ENCODE data around the gene PNKP.

PNKP gene

DNA sequence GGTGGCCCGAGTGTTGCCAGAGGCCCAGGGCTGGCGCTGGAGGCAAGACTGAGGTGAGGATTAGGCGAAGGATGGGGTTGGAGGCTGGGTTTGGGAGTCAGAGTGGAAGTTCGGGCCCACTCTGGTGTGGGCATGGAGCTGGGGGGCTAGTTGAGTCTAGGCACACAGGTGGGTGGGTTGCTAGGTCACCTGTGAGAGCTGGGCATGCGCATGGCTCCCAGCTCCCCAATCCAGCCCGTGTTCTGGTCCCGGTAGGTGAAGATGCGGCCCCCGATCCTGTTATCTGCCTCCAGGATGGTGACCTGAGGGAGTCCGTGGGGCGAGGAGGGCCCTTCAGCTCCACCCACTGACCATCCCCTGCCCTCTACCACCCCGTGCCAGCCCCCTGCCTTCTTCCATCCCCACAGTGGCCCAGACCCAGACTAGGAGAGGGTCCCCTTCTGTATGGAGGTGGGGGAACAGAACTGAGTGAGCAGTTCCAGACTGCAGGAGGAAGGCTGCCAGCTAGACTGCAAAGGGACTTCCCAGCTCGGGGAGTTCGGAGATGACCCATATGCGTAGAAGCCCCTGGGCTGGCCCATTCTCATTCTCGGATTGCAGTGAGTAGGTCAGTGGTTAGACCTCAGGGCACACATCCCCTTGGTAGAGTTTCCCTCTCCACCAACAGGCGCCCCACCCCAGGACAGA lies 27.6 kb upstream of the PNKP start:
- H3K4me1 ChIP-seq (ENCODE audit: control insufficient read depth, low read length), result peaks cover 32% of the 10 kb centered on the region
- H3K27me3 ChIP-seq (ENCODE audit: control insufficient read depth, low read length), result peaks cover 48% of the 10 kb centered on the region
- H3K9me2 ChIP-seq (replicated peaks; ENCODE audit: control insufficient read depth, low read length), result no peaks in the 10 kb centered on the region
- H3K9me3 ChIP-seq (ENCODE audit: control insufficient read depth, insufficient read depth, low read length), result no peaks in the 10 kb centered on the region
- H3K36me3 ChIP-seq (ENCODE audit: control insufficient read depth, low read length), result no peaks in the 10 kb centered on the region
- no peak overlapping the region for H3K27ac ChIP-seq (ENCODE audit: low read depth, low read length)
- H3F3A ChIP-seq (ENCODE audit: control insufficient read depth, insufficient read depth), result no peaks in the 10 kb centered on the region; the same call in 1 of the 2 replicates
- no peaks in the 10 kb centered on the region for H3K79me2 ChIP-seq (ENCODE audit: control insufficient read depth, low read length)
- H3K4me3 ChIP-seq (ENCODE audit: low read length), result no peak overlapping the region
- no peak overlapping the region for H3K4me2 ChIP-seq (ENCODE audit: low read length)
- TF ChIP-seq, protein P1, sequence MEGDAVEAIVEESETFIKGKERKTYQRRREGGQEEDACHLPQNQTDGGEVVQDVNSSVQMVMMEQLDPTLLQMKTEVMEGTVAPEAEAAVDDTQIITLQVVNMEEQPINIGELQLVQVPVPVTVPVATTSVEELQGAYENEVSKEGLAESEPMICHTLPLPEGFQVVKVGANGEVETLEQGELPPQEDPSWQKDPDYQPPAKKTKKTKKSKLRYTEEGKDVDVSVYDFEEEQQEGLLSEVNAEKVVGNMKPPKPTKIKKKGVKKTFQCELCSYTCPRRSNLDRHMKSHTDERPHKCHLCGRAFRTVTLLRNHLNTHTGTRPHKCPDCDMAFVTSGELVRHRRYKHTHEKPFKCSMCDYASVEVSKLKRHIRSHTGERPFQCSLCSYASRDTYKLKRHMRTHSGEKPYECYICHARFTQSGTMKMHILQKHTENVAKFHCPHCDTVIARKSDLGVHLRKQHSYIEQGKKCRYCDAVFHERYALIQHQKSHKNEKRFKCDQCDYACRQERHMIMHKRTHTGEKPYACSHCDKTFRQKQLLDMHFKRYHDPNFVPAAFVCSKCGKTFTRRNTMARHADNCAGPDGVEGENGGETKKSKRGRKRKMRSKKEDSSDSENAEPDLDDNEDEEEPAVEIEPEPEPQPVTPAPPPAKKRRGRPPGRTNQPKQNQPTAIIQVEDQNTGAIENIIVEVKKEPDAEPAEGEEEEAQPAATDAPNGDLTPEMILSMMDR (IDR thresholded peaks at IDR 0.05; ENCODE audit: low read depth, low read length, poor library complexity, severe bottlenecking), result no peak
- no peak for TF ChIP-seq EZH2phosphoT487 (IDR thresholded peaks at IDR 0.05; ENCODE audit: borderline replicate concordance, low read length)
- no peaks in the 10 kb centered on the region for H4K20me1 ChIP-seq (ENCODE audit: control insufficient read depth, insufficient read depth, low read depth, low read length)

DNA sequence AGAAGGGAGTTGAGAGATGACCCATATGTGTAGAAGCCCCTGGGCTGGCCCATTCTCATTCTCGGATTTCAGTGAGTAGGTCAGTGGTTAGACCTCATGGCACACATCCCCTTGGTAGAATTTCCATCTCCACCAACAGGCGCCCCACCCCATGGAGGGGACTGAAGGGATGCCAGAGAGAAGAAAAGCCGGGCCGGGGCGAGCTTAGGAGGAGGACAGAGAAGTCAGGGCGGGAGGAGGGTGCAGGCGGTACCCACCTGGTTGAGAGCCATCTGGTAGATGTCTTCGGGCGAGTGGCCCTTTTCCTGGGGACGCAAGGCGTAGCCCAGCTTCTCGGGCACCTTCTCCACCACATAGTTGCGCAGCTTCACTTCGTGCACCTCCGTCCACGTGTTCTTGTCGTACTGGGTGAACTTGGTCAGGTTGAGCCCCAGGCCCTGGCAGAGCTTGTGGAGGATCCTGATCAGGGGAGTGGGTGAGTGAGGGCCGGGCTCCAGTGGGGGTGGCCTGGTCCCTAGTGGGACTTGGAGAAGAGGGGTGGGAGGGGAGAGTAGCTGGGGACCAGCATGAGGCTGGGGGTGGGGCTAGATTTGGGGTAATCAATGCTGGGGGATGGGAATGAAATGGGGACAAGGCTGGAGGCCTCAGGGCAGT lies 26.8 kb upstream of the PNKP start:
- no peaks in the 10 kb centered on the region; the same call in 1 of the 2 replicates for H3F3A ChIP-seq (ENCODE audit: control insufficient read depth, insufficient read depth)
- H3K79me2 ChIP-seq (ENCODE audit: control insufficient read depth, low read length), result no peaks in the 10 kb centered on the region
- no peaks in the 10 kb centered on the region for H3K9me2 ChIP-seq (replicated peaks; ENCODE audit: control insufficient read depth, low read length)
- TF ChIP-seq, protein P1 (IDR thresholded peaks at IDR 0.05; ENCODE audit: low read depth, low read length, poor library complexity, severe bottlenecking), result no peak
- no peak for TF ChIP-seq EZH2phosphoT487 (IDR thresholded peaks at IDR 0.05; ENCODE audit: borderline replicate concordance, low read length)
- no peaks in the 10 kb centered on the region for H4K20me1 ChIP-seq (ENCODE audit: control insufficient read depth, insufficient read depth, low read depth, low read length)
- no peak overlapping the region for H3K4me3 ChIP-seq (ENCODE audit: low read length)
- peaks cover 41% of the 10 kb centered on the region for H3K4me1 ChIP-seq (ENCODE audit: control insufficient read depth, low read length)
- H3K27me3 ChIP-seq (ENCODE audit: control insufficient read depth, low read length), result peaks cover 53% of the 10 kb centered on the region
- H3K4me2 ChIP-seq (ENCODE audit: low read length), result no peak overlapping the region
- no peaks in the 10 kb centered on the region for H3K9me3 ChIP-seq (ENCODE audit: control insufficient read depth, insufficient read depth, low read length)
- no peaks in the 10 kb centered on the region for H3K36me3 ChIP-seq (ENCODE audit: control insufficient read depth, low read length)
- no peak overlapping the region for H3K27ac ChIP-seq (ENCODE audit: low read depth, low read length)

DNA sequence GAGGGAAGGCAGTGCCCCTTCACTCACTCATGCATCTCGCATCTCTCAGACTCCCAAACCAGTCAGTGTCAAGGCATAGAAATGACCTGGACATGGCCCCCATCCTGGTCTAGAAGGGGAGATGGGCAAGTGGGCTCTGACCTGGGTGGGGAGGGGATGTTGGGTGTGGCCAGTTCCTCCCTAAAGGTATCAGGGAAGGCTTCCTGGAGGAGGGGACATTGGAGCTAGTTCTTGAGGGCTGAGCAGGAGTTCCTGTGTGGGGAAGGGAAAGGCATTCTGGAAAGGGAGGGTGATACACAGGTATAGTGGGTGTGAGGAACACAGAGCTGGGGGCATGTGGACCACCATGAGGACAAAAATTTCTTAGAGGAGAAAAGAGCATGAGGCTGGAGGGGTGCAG lies 25.3 kb upstream of the PNKP start:
- peaks cover 65% of the 10 kb centered on the region for H3K27me3 ChIP-seq (ENCODE audit: control insufficient read depth, low read length)
- no peaks in the 10 kb centered on the region for H3K9me2 ChIP-seq (replicated peaks; ENCODE audit: control insufficient read depth, low read length)
- peaks cover 50% of the 10 kb centered on the region for H3K4me1 ChIP-seq (ENCODE audit: control insufficient read depth, low read length)
- H3K27ac ChIP-seq (ENCODE audit: low read depth, low read length), result no peak overlapping the region
- no peak overlapping the region for H3K4me2 ChIP-seq (ENCODE audit: low read length)
- no peaks in the 10 kb centered on the region; the same call in 1 of the 2 replicates for H3F3A ChIP-seq (ENCODE audit: control insufficient read depth, insufficient read depth)
- no peaks in the 10 kb centered on the region for H3K79me2 ChIP-seq (ENCODE audit: control insufficient read depth, low read length)
- no peaks in the 10 kb centered on the region for H3K9me3 ChIP-seq (ENCODE audit: control insufficient read depth, insufficient read depth, low read length)
- no peaks in the 10 kb centered on the region for H3K36me3 ChIP-seq (ENCODE audit: control insufficient read depth, low read length)
- H4K20me1 ChIP-seq (ENCODE audit: control insufficient read depth, insufficient read depth, low read depth, low read length), result no peaks in the 10 kb centered on the region
- no peak overlapping the region for H3K4me3 ChIP-seq (ENCODE audit: low read length)
- TF ChIP-seq, protein P1 (IDR thresholded peaks at IDR 0.05; ENCODE audit: low read depth, low read length, poor library complexity, severe bottlenecking), result no peak
- TF ChIP-seq EZH2phosphoT487 (IDR thresholded peaks at IDR 0.05; ENCODE audit: borderline replicate concordance, low read length), result no peak
